ENCODE results near the gene MON2. TPM values are rescaled to one million over a fixed set of nuclear protein-coding genes. Genes with fewer than 3 reads are reported as not detected.

Gene MON2
- total and polyA plus RNA-seq, 2 of the 13 experiments (the other 11 are each of a cell fraction or from before 2014, with no cell fraction given), result 10.5 to 24.8 TPM

DNA sequence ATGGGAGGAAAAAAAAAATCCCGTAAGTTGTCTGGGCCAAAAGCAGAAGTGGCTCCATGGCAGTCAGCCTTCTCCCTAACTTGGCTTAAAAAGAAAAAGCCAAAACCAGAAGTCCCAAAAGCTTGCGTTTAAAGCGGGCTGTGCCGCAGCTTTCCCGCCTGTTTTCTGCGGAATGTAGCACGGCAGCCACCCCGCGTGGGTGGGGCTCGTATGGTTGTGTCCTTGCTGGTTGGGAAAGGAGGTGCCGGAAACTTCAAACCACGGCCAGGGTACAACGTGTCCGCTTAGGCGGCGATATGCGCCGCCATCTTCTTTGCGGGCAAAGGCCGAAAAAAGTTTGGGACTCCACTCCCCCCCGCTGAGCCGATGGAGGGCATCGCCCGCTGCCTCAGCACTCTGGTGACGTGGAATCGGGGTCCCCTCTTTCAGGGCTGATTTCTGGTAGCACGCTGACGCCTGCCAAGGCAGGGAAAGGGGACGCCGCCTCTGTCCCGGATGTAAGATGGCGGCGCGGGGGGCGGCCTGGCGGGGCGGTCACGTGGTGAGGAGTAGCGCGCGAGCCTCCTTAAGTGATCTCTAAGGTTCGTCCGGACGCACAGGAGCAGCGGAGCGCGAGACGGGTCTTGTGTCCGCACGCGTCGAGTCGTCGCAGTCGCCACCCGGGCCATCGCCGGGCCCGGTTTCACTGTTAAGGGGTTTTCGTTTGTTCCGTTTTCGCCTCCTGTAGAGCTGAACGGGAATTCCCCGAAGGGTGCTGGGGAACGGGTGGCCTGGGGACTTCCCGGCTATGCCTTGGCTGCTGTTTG is 135.8 kb downstream of the MON2 start (continued):
- TF ChIP-seq, protein P1, sequence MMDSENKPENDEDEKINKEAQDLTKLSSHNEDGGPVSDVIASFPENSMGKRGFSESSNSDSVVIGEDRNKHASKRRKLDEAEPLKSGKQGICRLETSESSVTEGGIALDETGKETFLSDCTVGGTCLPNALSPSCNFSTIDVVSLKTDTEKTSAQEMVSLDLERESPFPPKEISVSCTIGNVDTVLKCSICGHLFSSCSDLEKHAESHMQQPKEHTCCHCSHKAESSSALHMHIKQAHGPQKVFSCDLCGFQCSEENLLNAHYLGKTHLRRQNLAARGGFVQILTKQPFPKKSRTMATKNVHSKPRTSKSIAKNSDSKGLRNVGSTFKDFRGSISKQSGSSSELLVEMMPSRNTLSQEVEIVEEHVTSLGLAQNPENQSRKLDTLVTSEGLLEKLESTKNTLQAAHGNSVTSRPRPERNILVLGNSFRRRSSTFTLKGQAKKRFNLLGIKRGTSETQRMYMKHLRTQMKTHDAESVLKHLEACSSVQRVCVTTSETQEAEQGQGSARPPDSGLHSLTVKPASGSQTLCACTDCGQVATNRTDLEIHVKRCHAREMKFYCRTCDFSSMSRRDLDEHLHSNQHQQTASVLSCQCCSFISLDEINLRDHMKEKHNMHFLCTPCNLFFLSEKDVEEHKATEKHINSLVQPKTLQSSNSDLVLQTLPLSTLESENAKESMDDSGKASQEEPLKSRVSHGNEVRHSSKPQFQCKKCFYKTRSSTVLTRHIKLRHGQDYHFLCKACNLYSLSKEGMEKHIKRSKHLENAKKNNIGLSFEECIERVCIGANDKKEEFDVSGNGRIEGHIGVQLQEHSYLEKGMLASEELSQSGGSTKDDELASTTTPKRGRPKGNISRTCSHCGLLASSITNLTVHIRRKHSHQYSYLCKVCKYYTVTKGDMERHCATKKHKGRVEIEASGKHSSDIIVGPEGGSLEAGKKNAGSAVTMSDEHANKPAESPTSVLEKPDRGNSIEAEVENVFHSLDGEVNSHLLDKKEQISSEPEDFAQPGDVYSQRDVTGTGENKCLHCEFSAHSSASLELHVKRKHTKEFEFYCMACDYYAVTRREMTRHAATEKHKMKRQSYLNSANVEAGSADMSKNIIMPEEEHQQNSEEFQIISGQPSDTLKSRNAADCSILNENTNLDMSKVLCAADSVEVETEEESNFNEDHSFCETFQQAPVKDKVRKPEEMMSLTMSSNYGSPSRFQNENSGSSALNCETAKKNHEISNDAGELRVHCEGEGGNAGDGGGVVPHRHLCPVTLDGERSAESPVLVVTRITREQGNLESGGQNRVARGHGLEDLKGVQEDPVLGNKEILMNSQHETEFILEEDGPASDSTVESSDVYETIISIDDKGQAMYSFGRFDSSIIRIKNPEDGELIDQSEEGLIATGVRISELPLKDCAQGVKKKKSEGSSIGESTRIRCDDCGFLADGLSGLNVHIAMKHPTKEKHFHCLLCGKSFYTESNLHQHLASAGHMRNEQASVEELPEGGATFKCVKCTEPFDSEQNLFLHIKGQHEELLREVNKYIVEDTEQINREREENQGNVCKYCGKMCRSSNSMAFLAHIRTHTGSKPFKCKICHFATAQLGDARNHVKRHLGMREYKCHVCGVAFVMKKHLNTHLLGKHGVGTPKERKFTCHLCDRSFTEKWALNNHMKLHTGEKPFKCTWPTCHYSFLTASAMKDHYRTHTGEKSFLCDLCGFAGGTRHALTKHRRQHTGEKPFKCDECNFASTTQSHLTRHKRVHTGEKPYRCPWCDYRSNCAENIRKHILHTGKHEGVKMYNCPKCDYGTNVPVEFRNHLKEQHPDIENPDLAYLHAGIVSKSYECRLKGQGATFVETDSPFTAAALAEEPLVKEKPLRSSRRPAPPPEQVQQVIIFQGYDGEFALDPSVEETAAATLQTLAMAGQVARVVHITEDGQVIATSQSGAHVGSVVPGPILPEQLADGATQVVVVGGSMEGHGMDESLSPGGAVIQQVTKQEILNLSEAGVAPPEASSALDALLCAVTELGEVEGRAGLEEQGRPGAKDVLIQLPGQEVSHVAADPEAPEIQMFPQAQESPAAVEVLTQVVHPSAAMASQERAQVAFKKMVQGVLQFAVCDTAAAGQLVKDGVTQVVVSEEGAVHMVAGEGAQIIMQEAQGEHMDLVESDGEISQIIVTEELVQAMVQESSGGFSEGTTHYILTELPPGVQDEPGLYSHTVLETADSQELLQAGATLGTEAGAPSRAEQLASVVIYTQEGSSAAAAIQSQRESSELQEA (CRISPR knock-in tag; IDR thresholded peaks at IDR 0.05; ENCODE audit: not compliant biosample characterization), result peak; percentile 73
- TF ChIP-seq ZNF790 (CRISPR knock-in tag; IDR thresholded peaks at IDR 0.05; ENCODE audit: borderline replicate concordance), result peak; percentile 41; the same call in 1 of the 2 replicates
- 0 out of 2 replicates have a peak, but pooled peaks have one; percentile 32 for TF ChIP-seq MYNN (CRISPR knock-in tag; IDR thresholded peaks at IDR 0.05; ENCODE audit: low read depth)
- TF ChIP-seq, protein P2, sequence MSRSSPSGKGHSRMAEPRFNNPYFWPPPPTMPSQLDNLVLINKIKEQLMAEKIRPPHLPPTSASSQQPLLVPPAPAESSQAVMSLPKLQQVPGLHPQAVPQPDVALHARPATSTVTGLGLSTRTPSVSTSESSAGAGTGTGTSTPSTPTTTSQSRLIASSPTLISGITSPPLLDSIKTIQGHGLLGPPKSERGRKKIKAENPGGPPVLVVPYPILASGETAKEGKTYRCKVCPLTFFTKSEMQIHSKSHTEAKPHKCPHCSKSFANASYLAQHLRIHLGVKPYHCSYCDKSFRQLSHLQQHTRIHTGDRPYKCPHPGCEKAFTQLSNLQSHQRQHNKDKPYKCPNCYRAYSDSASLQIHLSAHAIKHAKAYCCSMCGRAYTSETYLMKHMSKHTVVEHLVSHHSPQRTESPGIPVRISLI (CRISPR knock-in tag; IDR thresholded peaks at IDR 0.05; ENCODE audit: borderline replicate concordance), result 0 out of 2 replicates have a peak, but pooled peaks have one; percentile 50
- TF ChIP-seq ZNF431 (CRISPR knock-in tag; IDR thresholded peaks at IDR 0.05; ENCODE audit: borderline replicate concordance, low read depth), result 0 out of 2 replicates have a peak, but pooled peaks have one; percentile 9
- TF ChIP-seq, protein P3, sequence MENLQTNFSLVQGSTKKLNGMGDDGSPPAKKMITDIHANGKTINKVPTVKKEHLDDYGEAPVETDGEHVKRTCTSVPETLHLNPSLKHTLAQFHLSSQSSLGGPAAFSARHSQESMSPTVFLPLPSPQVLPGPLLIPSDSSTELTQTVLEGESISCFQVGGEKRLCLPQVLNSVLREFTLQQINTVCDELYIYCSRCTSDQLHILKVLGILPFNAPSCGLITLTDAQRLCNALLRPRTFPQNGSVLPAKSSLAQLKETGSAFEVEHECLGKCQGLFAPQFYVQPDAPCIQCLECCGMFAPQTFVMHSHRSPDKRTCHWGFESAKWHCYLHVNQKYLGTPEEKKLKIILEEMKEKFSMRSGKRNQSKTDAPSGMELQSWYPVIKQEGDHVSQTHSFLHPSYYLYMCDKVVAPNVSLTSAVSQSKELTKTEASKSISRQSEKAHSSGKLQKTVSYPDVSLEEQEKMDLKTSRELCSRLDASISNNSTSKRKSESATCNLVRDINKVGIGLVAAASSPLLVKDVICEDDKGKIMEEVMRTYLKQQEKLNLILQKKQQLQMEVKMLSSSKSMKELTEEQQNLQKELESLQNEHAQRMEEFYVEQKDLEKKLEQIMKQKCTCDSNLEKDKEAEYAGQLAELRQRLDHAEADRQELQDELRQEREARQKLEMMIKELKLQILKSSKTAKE (CRISPR knock-in tag; IDR thresholded peaks at IDR 0.05; ENCODE audit: borderline replicate concordance), result 0 out of 2 replicates have a peak, but pooled peaks have one; percentile 53
- peak; percentile 39; the same call in 1 of the 2 replicates for TF ChIP-seq HIC2 (CRISPR knock-in tag; IDR thresholded peaks at IDR 0.05; ENCODE audit: low read depth)
- no peak for TF ChIP-seq MNT (IDR thresholded peaks at IDR 0.05)
- TF ChIP-seq ZNF724P (CRISPR knock-in tag; IDR thresholded peaks at IDR 0.05; ENCODE audit: borderline replicate concordance), result peak; percentile 17; the same call in 1 of the 2 replicates
- TF ChIP-seq RFXAP (CRISPR knock-in tag; IDR thresholded peaks at IDR 0.05; ENCODE audit: borderline replicate concordance), result no peak
